ENCODE measurements around the gene ZNF484. TPM values are rescaled to one million over a fixed set of nuclear protein-coding genes. Genes with fewer than 3 reads are reported as not detected.
A peak's percentile ranks its signal among the peaks of the same experiment; 100 is the strongest.
"Not testable (repeated sequence)": the region's sequence is repeated elsewhere in the genome, so short reads cannot be mapped to it uniquely, and the experiment has no call there.

ZNF484 gene
- total RNA-seq, 2 experiments from 2014 or later, result 5.8 to 6.5 TPM

DNA sequence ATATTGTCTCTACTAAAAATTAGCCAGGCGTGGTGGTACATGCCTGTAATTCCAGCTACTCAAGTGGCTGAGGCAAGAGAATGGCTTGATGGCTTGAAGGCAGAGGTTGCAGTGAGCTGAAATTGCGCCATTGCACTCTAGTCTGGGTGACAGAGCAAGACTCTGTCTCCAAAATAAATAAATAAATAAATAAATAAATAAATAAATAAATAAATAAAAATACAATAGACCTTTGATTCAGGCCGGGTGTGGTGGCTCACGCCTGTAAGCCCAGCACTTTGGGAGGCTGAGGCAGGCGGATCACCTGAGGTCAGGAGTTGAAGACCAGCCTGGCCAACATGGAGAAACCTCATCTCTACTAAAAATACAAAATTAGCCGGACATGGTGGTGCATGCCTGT is 29.1 kb downstream of the ZNF484 start:
- CTCF ChIA-PET; H3K4me3 Mint-ChIP-seq; H3K27ac Mint-ChIP-seq; DNase-seq; H3K27me3 Mint-ChIP-seq (ENCODE audit: low read depth); H3K4me1 Mint-ChIP-seq (ENCODE audit: low read depth); intact Hi-C loops (cut with micrococcal nuclease): not testable (repeated sequence)
- Mint-ChIP-seq H3K9me3 (peaks cover 52% of the 10 kb centered on the region), H3K36me3 (ENCODE audit: low read depth) (peaks cover 78% of the 10 kb centered on the region)

DNA sequence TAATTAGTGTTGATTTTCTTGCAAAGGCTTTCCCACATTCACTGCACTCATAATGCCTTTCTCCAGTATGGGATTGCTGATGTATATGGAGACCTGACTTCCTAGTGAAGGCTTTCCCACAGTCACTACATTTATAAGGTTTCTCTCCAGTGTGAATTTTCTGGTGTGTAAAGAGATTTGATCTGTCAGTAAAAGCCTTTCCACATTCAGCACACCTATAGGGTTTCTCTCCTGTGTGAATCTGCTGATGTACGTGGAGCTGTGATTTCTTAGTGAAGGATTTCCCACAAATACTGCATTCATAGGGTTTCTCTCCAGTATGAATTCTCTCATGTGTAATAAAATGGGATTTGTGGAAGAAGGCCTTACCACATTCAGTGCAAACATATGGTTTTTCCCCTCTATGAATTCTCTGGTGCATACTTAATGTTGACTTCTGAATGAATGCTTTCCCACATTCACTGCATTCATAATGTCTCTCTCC is 31.1 kb downstream of the ZNF484 start:
- no peaks in the 10 kb centered on the region for H3K27me3 Mint-ChIP-seq (ENCODE audit: low read depth)
- intact Hi-C loops (cut with micrococcal nuclease), result no loop called here
- CTCF ChIA-PET, result no interaction called here
- peaks cover 60% of the 10 kb centered on the region for H3K9me3 Mint-ChIP-seq
- no peak overlapping the region for H3K4me3 Mint-ChIP-seq
- no peaks in the 10 kb centered on the region for H3K4me1 Mint-ChIP-seq (ENCODE audit: low read depth)
- H3K27ac Mint-ChIP-seq, result no peak overlapping the region
- no peak for DNase-seq
- peaks cover 69% of the 10 kb centered on the region for H3K36me3 Mint-ChIP-seq (ENCODE audit: low read depth)

DNA sequence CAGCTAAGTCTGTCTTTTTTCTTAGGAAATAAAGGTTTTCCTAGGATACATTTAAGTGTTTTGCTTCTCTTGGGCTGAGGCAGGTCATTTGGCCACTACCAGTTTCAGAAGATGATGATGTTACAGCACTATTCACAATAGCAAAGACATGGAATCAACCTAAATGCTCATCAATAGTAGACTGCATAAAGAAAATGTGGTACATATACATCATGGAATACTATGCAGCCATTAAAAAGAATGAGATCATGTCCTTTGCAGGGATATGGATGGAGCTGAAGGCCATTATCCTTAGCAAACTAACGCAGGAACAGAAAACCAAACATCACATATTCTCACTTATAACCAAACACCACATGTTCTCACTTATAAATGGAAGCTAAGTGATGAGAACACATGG is 39.4 kb downstream of the ZNF484 start:
- peaks cover 13% of the 10 kb centered on the region for H3K36me3 Mint-ChIP-seq (ENCODE audit: low read depth)
- DNase-seq; H3K27ac Mint-ChIP-seq; intact Hi-C loops (cut with micrococcal nuclease); H3K27me3 Mint-ChIP-seq (ENCODE audit: low read depth); H3K4me3 Mint-ChIP-seq; H3K4me1 Mint-ChIP-seq (ENCODE audit: low read depth): not testable (repeated sequence)
- CTCF ChIA-PET, result interaction anchor here (1.2 to 1.3 kb wide), 2 partner anchors 19 to 122 kb away, joined by 3 to 4 read pairs; no protein-coding TSS in a partner anchor
- peaks cover 47% of the 10 kb centered on the region for H3K9me3 Mint-ChIP-seq

DNA sequence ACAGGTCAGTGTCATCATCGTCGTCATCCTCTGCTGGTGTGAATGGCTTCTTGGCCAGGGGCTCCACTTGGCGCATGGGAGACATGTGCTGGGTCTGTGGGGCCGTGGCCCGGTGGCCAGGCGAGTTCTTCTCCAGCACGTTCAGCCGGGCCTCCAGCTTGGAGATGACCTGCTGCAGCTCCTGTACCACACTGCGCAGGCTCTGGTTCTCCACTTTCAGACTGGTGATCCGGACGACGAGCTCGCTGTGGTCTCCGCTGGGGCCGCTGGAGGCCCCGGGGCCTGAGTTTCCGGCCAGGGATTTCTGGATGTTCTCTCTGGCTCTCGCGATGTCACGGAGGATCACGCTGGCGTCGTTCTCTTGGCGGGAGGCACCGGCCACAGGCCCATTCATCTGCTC is 40.6 kb downstream of the ZNF484 start:
- H3K9me3 Mint-ChIP-seq, result peaks cover 49% of the 10 kb centered on the region
- H3K4me3 Mint-ChIP-seq, result no peak overlapping the region
- no peak overlapping the region for H3K27ac Mint-ChIP-seq
- intact Hi-C loops (cut with micrococcal nuclease), result no loop called here
- H3K4me1 Mint-ChIP-seq (ENCODE audit: low read depth), result no peaks in the 10 kb centered on the region
- peaks cover 7% of the 10 kb centered on the region for H3K36me3 Mint-ChIP-seq (ENCODE audit: low read depth)
- no peak for DNase-seq
- CTCF ChIA-PET, result interaction anchor here (1.2 to 1.3 kb wide), 2 partner anchors 17 to 120 kb away, joined by 3 to 4 read pairs; no protein-coding TSS in a partner anchor
- no peaks in the 10 kb centered on the region for H3K27me3 Mint-ChIP-seq (ENCODE audit: low read depth)

DNA sequence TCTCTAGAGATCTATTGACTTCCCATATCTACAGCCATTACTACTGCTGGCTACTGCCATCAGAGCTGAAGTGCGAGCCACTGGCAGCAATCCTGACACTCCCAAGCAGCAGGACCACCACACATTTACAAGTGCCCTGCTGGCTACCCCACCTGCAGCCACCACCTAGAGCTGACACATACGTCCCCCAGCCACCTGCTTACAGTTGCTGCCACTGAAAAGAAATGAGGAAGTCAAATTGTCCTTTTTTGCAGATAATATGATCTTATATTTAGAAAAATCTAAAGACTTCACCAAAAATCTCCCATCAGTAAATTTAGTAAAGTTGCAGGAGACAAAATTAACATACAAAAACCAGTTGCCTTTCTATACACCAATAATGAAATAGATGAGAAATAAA is 48.4 kb downstream of the ZNF484 start:
- Mint-ChIP-seq H3K9me3 (peaks cover 20% of the 10 kb centered on the region), H3K4me1 (ENCODE audit: low read depth) (no peaks in the 10 kb centered on the region), H3K4me3 (no peak overlapping the region), H3K36me3 (ENCODE audit: low read depth) (no peaks in the 10 kb centered on the region), H3K27ac (no peak overlapping the region), H3K27me3 (ENCODE audit: low read depth) (no peaks in the 10 kb centered on the region)
- CTCF ChIA-PET, result no interaction called here
- no peak for DNase-seq
- intact Hi-C loops (cut with micrococcal nuclease), result no loop called here

DNA sequence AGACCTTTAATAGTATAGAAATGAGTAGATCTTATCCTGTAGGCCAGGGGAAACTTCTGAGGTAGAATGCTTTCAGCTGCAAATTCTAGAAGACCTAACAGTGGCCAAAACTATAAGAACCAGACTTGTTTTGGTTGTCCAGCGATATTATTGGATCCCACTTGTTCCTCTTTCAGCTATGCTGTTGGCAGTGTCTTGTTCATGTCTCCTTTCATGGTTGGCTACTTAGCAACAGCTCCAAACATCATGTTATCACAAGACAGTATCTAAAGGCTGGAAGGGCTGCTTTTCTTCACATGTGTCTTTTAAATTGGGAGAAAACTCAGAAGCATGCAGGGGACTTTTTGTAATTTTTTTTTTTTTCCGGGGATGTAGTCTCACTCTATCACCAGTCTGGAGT is 52.8 kb downstream of the ZNF484 start:
- H3K36me3 Mint-ChIP-seq (ENCODE audit: low read depth); H3K27ac Mint-ChIP-seq; DNase-seq; H3K27me3 Mint-ChIP-seq (ENCODE audit: low read depth); H3K9me3 Mint-ChIP-seq; intact Hi-C loops (cut with micrococcal nuclease); H3K4me3 Mint-ChIP-seq; H3K4me1 Mint-ChIP-seq (ENCODE audit: low read depth): not testable (repeated sequence)
- CTCF ChIA-PET, result interaction anchor here (0.8 kb wide), 1 partner anchor 17 kb away, joined by 3 read pairs; no protein-coding TSS in a partner anchor

DNA sequence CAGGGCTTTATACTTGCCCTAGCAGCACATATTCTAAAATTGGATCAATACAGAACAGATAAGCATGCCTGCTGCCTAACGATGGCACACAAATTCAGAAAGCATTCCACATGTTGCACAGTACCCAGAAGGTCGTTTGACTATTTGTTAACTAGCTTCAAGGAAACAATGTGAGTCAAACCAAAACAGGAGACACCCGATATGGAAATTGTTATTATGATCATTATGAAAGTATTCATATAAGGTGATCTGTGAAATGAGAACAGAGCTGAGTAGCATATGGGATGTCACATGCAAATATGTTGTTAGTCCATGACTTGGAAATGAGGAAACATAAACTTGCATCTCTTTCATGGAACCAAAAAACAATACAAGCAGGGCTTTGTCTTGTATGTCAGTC is 56.9 kb downstream of the ZNF484 start:
- Mint-ChIP-seq H3K36me3 (ENCODE audit: low read depth) (no peaks in the 10 kb centered on the region), H3K27ac (no peak overlapping the region), H3K4me3 (no peak overlapping the region), H3K27me3 (ENCODE audit: low read depth) (peaks cover 4% of the 10 kb centered on the region), H3K9me3 (no peaks in the 10 kb centered on the region), H3K4me1 (ENCODE audit: low read depth) (peaks cover 6% of the 10 kb centered on the region)
- DNase-seq, result no peak
- CTCF ChIA-PET, result no interaction called here
- intact Hi-C loops (cut with micrococcal nuclease), result no loop called here

DNA sequence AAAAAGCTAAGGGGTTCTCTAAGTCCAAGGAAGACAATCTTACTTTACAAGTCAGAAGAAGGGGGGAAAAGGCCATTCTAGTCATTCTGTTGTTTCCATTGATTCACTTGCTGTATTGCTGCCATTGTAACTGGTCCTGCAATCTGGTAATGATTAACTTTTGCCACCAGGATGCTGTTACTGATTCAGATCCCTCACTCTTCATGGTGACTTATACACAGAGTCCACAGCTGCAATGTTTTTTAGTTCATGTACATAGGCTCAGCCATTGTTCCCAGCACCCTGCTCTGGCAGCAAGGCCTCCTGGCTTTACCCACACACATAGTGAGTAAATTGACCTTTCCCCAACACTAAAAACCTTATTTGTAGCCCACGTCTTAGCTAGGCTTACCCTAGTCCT is 57.9 kb downstream of the ZNF484 start:
- DNase-seq; H3K27ac Mint-ChIP-seq; H3K9me3 Mint-ChIP-seq; H3K4me3 Mint-ChIP-seq; H3K36me3 Mint-ChIP-seq (ENCODE audit: low read depth); H3K27me3 Mint-ChIP-seq (ENCODE audit: low read depth); intact Hi-C loops (cut with micrococcal nuclease); H3K4me1 Mint-ChIP-seq (ENCODE audit: low read depth): not testable (repeated sequence)
- CTCF ChIA-PET, result interaction anchor here (1.5 kb wide), 1 partner anchor 18 kb away, joined by 4 read pairs; no protein-coding TSS in a partner anchor

DNA sequence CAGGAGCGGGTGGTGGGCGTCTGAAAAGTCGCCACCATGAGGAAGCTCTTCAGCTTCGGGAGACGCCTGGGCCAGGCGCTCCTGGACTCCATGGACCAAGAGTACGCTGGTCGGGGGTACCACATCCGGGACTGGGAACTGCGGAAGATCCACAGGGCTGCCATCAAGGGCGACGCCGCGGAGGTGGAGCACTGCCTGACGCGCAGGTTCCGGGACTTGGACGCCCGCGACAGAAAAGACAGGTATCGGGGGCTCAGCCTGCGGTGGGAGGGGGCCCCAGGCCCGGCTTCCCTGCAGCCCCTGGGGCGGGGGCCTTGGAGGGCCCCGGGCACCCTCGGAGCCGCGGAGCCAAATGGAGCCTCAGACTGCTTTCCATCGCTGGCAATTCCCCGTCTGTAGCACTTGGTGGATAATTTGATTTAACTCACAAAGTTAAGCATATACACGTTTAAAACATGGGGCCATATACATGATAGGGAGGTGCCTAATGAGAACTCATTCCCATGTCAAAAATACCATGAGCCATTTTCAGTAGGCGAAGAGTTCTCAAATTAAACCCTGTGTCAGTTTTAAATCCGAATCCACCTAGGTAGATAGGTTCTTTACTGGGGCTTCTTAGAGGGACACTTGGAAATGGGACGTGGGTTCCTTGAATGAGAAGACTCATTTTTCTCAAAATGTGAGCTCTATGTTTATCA is 68.1 kb downstream of the ZNF484 start:
- Mint-ChIP-seq H3K4me1 (ENCODE audit: low read depth) (peaks cover 11% of the 10 kb centered on the region), H3K4me3 (peak overlapping the region; percentile 81), H3K27me3 (ENCODE audit: low read depth) (peaks cover 50% of the 10 kb centered on the region)
- H3K9me3 Mint-ChIP-seq; H3K36me3 Mint-ChIP-seq (ENCODE audit: low read depth); DNase-seq; H3K27ac Mint-ChIP-seq: not testable (repeated sequence)
- intact Hi-C loops (cut with micrococcal nuclease), result loop anchor here (5.0 kb wide), 1 partner anchor 298 kb away; no protein-coding TSS in a partner anchor
- CTCF ChIA-PET, result interaction anchor here (0.6 to 1.6 kb wide), 6 partner anchors 19 to 194 kb away, joined by 3 to 6 read pairs (median 4); partner anchors contain the start of gene IPPK

DNA sequence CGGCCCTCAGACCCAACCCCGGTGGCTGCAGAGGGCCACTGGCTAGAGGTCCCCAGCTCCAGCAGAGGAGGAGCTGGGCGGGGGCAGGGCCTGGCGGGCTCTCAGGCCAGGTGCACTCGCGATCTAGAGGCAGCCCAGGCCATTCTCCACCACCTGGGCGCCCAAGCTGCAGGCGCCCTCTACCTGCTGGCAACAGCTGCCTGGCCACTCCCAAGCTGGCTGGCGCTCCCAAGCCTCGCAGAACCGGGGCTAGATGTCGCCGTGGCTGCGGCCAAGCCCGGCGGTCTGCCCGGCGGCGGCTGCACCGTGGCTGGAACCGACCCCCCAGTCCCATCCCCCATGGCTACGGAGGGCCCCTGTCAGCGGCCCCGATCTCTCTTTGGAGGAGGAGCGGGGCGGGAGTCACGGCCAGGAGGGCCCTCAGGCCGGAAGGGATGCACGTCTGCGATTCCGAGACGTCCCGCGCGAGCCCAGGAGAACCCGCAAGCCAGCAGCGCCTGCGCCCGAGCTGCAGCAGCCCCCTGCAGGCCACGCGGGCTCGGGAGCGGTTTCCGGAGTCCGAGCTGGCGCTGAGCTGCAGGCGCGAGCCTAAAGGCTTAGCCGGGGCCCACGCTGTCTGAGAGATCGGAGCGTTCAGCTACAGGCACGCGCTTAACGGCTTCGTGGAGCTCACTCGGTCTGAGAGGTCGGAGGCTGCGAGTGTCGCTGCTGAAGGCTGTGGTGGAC is 68.9 kb downstream of the ZNF484 start:
- Mint-ChIP-seq H3K4me3 (peak overlapping the region; percentile 81), H3K27ac (no peak overlapping the region), H3K27me3 (ENCODE audit: low read depth) (peaks cover 44% of the 10 kb centered on the region), H3K9me3 (no peaks in the 10 kb centered on the region), H3K36me3 (ENCODE audit: low read depth) (no peaks in the 10 kb centered on the region), H3K4me1 (ENCODE audit: low read depth) (peaks cover 9% of the 10 kb centered on the region)
- CTCF ChIA-PET, result interaction anchor here (0.6 to 1.6 kb wide), 9 partner anchors 16 to 195 kb away, joined by 3 to 6 read pairs (median 3); partner anchors contain the start of gene IPPK
- peak; percentile 72 for DNase-seq
- intact Hi-C loops (cut with micrococcal nuclease), result loop anchor here (1.0 to 5.0 kb wide), 2 partner anchors 44 to 298 kb away; no protein-coding TSS in a partner anchor

DNA sequence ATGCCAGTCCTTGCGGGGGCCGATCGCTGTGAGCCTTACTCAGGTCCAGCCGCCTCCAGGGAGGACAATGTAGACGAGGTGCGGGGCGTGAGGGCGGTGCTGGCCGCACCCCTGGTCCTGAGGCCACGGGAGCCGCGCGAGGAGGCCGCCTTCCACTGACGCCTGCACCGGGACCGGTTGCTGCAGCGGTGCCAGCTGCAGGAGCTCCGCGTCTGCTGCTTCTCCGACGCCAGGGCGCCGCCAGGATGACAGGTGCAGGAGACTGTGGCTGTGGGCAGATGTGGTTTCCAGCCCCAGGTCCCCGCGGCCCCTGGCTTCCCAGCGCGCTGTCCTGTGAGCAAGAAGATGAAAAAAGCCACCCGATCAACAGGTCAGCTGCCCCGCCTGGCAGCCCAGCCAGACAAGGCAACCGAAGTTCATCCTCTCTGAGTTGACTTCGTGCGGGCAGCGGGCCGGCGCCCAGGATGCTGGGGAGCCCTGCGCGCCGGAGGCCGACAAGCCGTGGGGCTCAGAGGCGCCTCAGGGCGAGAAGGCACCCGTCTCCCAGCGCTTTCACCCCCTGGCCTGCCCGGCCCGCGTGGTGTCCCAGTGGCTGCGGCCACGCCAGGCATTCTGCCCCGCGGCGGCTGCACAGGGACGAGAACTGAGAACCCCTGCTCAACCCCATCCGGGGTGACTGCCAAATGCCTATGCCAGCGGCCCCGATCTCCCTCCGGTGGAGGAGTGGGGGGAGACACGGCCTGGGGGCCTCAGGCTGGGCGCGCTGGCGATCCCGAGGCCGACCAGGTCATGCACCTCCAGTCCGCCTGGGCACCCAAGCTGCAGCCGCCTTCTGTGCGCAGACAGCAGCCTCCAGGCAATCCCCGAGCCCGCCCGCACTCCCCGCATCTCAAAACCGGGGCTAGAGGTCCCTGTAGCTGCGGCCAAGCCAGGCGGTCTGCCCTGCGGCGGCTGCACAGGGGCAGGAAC is 69.8 kb downstream of the ZNF484 start:
- peak overlapping the region; percentile 81 for H3K4me3 Mint-ChIP-seq
- intact Hi-C loops (cut with micrococcal nuclease), result loop anchor here (1.0 to 5.0 kb wide), 2 partner anchors 43 to 299 kb away; no protein-coding TSS in a partner anchor
- CTCF ChIA-PET, result interaction anchor here (0.8 to 1.6 kb wide), 5 partner anchors 17 to 137 kb away, joined by 3 to 6 read pairs (median 3); no protein-coding TSS in a partner anchor

More for the DNA sequence above, 69.8 kb downstream of the ZNF484 start:
- Mint-ChIP-seq H3K27ac (no peak overlapping the region), H3K9me3 (no peaks in the 10 kb centered on the region), H3K4me1 (ENCODE audit: low read depth) (peaks cover 9% of the 10 kb centered on the region), H3K27me3 (ENCODE audit: low read depth) (peaks cover 41% of the 10 kb centered on the region), H3K36me3 (ENCODE audit: low read depth) (no peaks in the 10 kb centered on the region)
- DNase-seq, result peak; percentile 41
